Suprapubic skin (tissue), 4 donors: Measurements from ENCODE around the gene FLVCR2. TPM values are rescaled to one million over a fixed set of nuclear protein-coding genes. Genes with fewer than 3 reads are reported as not detected.

ENCODE experiments used
- DNase-seq, 2 donors: peaks; one replicate each; pipeline ENCODE4 v3.0.0-alpha.2; 2019; ENCODE audit warnings: low spot score in 2 of 2
- H3K27ac ChIP-seq: fragments of 200-600 bp; sonication (generic); one replicate; pipeline ENCODE4 v1.5.1; 2019
- H3K27me3 ChIP-seq: fragments of 200-600 bp; sonication (generic); one replicate; pipeline ENCODE4 v1.5.1; 2019
- H3K36me3 ChIP-seq: fragments of 200-600 bp; sonication (generic); one replicate; pipeline ENCODE4 v1.5.1; 2019
- H3K4me1 ChIP-seq: fragments of 200-600 bp; sonication (generic); one replicate; pipeline ENCODE4 v1.5.1; 2019
- H3K4me3 ChIP-seq: fragments of 200-600 bp; sonication (generic); one replicate; pipeline ENCODE4 v1.5.1; 2019; ENCODE audit warnings: mild to moderate bottlenecking
- H3K9me3 ChIP-seq: fragments of 200-600 bp; sonication (generic); one replicate; pipeline ENCODE4 v1.5.1; 2019
- CTCF ChIP-seq, 2 donors: fragments of 200-600 bp in 1 of 2; fragments of 450-650 bp in 1 of 2; sonication (generic) in 1 of 2; IDR thresholded peaks; one replicate each; pipeline ENCODE4 v1.5.1; 2016 to 2019; ENCODE audit warnings: antibody characterized with exemption in 2 of 2, mild to moderate bottlenecking in 1 of 2, moderate library complexity in 1 of 2
- EP300 ChIP-seq: sonication (generic); formaldehyde crosslinking; IDR thresholded peaks from one replicate; pipeline ENCODE4 v1.6.1; 2017; ENCODE audit warnings: antibody characterized with exemption
- POLR2A ChIP-seq, 2 donors: fragments of 450-650 bp; IDR thresholded peaks; one replicate each; pipeline ENCODE4 v1.6.1; 2017; ENCODE audit warnings: antibody characterized with exemption in 2 of 2, mild to moderate bottlenecking in 2 of 2, moderate library complexity in 2 of 2
- POLR2AphosphoS5 ChIP-seq, 3 donors: sonication (generic); formaldehyde crosslinking; IDR thresholded peaks; one replicate each; pipeline ENCODE4 v1.6.1; 2017; ENCODE audit warnings: antibody characterized with exemption in 3 of 3
- WGBS: methylation state at CpG from one replicate; pipeline ENCODE4 v1.1.5; 2018; 5-methylcytosine and 5-hydroxymethylcytosine counted together
- total RNA-seq, 4 donors: library from RNA; depleted of rRNA; stranded (reverse); fragments of >200 nt; gene quantifications; one replicate each; pipeline ENCODE4 v1.1.0, GENCODE V29; 2016

The FLVCR2 gene
- total RNA-seq, 4 donors from 2014 or later = 9.0 to 23.4 (median 17.4) TPM

GRCh38 chr14:75648066-75648838 is 69.8 kb downstream of the FLVCR2 start:
- WGBS = 75% methylated on average over 6 of the region's 9 CpGs
- DNase-seq = no peak
- peaks cover 60% of the 10 kb centered on the region for H3K36me3 ChIP-seq

GRCh38 chr14:75649337-75649736 is 70.9 kb downstream of the FLVCR2 start:
- no peak overlapping the region for H3K27ac ChIP-seq
- no peak overlapping the region for H3K4me3 ChIP-seq
- WGBS = 100% methylated on average over 1 of the region's 1 CpG
- TF ChIP-seq EP300 (no peak), POLR2AphosphoS5 (IDR thresholded peaks at IDR 0.05) (no peak), CTCF (IDR thresholded peaks at IDR 0.05) (no peak), POLR2A (IDR thresholded peaks at IDR 0.05) (no peak)
- H3K4me1 ChIP-seq = peaks cover 4% of the 10 kb centered on the region
- H3K9me3 ChIP-seq = no peaks in the 10 kb centered on the region
- no peak for DNase-seq
- H3K36me3 ChIP-seq = peaks cover 64% of the 10 kb centered on the region
- H3K27me3 ChIP-seq = no peaks in the 10 kb centered on the region

More at GRCh38 chr14:75648066-75648838, 69.8 kb downstream of the FLVCR2 start:
- H3K27ac ChIP-seq = no peak overlapping the region
- no peaks in the 10 kb centered on the region for H3K4me1 ChIP-seq
- no peaks in the 10 kb centered on the region for H3K27me3 ChIP-seq
- no peaks in the 10 kb centered on the region for H3K9me3 ChIP-seq
- TF ChIP-seq CTCF (IDR thresholded peaks at IDR 0.05) (no peak), EP300 (no peak), POLR2A (IDR thresholded peaks at IDR 0.05) (no peak), POLR2AphosphoS5 (IDR thresholded peaks at IDR 0.05) (no peak)
- no peak overlapping the region for H3K4me3 ChIP-seq

GRCh38 chr14:75649773-75650172 is 71.4 kb downstream of the FLVCR2 start:
- DNase-seq = no peak
- Histone ChIP-seq H3K9me3 (no peaks in the 10 kb centered on the region), H3K36me3 (peaks cover 69% of the 10 kb centered on the region), H3K27me3 (no peaks in the 10 kb centered on the region), H3K4me1 (peaks cover 4% of the 10 kb centered on the region), H3K27ac (no peak overlapping the region), H3K4me3 (no peak overlapping the region)
- 94% methylated on average over 1 of the region's 1 CpG for WGBS
- TF ChIP-seq POLR2AphosphoS5 (IDR thresholded peaks at IDR 0.05) (no peak), CTCF (IDR thresholded peaks at IDR 0.05) (no peak), POLR2A (IDR thresholded peaks at IDR 0.05) (no peak), EP300 (no peak)

GRCh38 chr14:75650253-75651058 is 72.0 kb downstream of the FLVCR2 start:
- WGBS = 96% methylated on average over 5 of the region's 5 CpGs
- H3K36me3 ChIP-seq = peaks cover 71% of the 10 kb centered on the region
- H3K27me3 ChIP-seq = no peaks in the 10 kb centered on the region

More at GRCh38 chr14:75650253-75651058, 72.0 kb downstream of the FLVCR2 start:
- no peak overlapping the region for H3K4me3 ChIP-seq
- no peak overlapping the region for H3K27ac ChIP-seq
- no peak for DNase-seq
- no peaks in the 10 kb centered on the region for H3K9me3 ChIP-seq
- no peak for TF ChIP-seq POLR2A (IDR thresholded peaks at IDR 0.05)
- TF ChIP-seq POLR2AphosphoS5 (IDR thresholded peaks at IDR 0.05) = no peak
- no peak for TF ChIP-seq CTCF (IDR thresholded peaks at IDR 0.05)
- TF ChIP-seq EP300 = no peak
- peaks cover 4% of the 10 kb centered on the region for H3K4me1 ChIP-seq
